ENCODE data around the gene PARD3B. TPM values are rescaled to one million over a fixed set of nuclear protein-coding genes. Genes with fewer than 3 reads are reported as not detected.

PARD3B gene
- total RNA-seq, 4 donors from 2014 or later, result 6.5 to 17.3 (median 12.7) TPM

GRCh38 chr2:205570648-205571047 is 1025.4 kb downstream of the PARD3B start:
- H3K4me3 ChIP-seq (ENCODE audit: low read depth, poor library complexity, severe bottlenecking), result no peak overlapping the region
- intact Hi-C loops (cut with DNase I; ENCODE audit: low total_unique reads), result no loop called here
- no peak for DNase-seq (ENCODE audit: low spot score in 2 of 2)
- TF ChIP-seq POLR2A (IDR thresholded peaks at IDR 0.05) (no peak), CTCF (IDR thresholded peaks at IDR 0.05) (no peak)
- WGBS, 2 donors, result 92 to 95% methylated on average over 6 of the region's 6 CpGs

DNA sequence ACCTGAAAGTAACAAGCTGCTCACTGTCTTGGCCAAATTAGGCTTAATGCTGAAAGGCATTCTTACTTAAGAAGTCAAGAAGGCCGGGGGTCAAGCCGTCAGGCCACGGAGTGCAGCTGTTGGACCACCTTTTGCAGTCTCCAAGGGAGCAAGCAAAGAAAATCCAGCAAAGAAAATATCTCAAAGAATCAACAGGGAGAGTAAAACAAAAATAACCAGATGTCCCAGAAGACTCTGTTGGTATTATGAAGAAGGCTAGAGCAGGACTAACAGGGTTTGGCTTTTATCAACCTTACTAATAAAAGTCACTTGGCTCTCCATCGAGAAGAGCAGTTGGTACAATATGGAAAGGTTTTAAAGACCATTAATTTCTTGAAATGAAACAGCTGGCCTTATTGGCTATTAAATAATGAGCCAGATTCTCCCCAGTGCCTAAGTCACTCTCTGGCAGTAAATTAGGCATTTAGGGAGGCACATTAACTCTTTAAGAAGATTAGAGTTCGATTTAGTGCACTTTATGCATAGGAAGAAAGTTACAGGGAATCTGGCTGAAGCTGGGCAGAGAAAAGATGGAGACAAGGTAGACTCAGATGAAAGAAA is 1026.2 kb downstream of the PARD3B start:
- WGBS, 2 donors, result 69 to 84% methylated on average over 5 of the region's 5 CpGs
- H3K4me3 ChIP-seq (ENCODE audit: low read depth, poor library complexity, severe bottlenecking), result no peak overlapping the region
- DNase-seq (ENCODE audit: low spot score in 2 of 2), result no peak
- TF ChIP-seq POLR2A (IDR thresholded peaks at IDR 0.05), result no peak
- TF ChIP-seq CTCF (IDR thresholded peaks at IDR 0.05), result no peak
- intact Hi-C loops (cut with DNase I; ENCODE audit: low total_unique reads), result no loop called here

DNA sequence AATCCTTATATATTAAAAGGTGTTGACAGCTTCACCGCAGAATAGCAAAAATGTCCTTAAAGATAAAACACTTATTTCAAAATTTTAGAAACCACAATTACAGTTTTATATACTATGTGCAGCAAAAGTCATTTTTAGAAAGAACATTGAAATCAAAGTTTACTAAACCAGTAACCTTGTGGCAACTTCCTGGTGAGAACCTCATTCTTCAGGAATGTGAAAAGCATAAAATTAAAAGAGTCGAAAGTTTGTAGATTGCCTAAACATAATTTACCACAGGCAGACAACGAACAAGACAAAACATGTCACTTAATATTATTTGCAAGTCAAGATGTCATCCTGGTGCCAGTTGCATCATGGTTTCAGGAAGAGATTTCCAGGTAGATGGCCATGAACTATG is 1028.7 kb downstream of the PARD3B start:
- TF ChIP-seq CTCF (IDR thresholded peaks at IDR 0.05), result no peak
- no peak for TF ChIP-seq POLR2A (IDR thresholded peaks at IDR 0.05)
- no peak overlapping the region for H3K4me3 ChIP-seq (ENCODE audit: low read depth, poor library complexity, severe bottlenecking)
- no peak for DNase-seq (ENCODE audit: low spot score in 2 of 2)
- intact Hi-C loops (cut with DNase I; ENCODE audit: low total_unique reads), result no loop called here
- WGBS, 2 donors, result 46 to 53% methylated on average over 3 of the region's 3 CpGs

DNA sequence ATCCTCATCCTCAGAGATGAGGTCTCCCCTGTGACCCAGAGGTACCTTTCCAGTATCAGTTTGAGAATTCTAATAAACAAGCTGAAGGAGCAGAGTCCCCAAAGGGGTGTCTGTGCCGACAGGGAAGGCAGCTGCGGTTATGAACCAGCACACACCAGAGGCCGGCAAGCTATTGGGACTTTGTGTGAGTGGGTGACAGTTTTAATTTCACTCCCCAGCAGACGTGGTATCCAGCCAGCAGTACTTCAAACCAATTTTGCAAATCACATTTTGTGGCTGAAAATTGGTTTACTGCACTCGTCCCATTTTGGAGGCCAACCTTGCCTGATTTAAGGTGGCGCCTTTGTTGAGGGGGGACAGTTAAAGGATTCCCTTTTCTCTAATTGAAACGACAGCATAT is 1034.1 kb downstream of the PARD3B start:
- WGBS, 2 donors, result 86 to 87% methylated on average over 7 of the region's 7 CpGs
- no peak overlapping the region for H3K4me3 ChIP-seq (ENCODE audit: low read depth, poor library complexity, severe bottlenecking)
- intact Hi-C loops (cut with DNase I; ENCODE audit: low total_unique reads), result no loop called here
- TF ChIP-seq CTCF (IDR thresholded peaks at IDR 0.05) (no peak), POLR2A (IDR thresholded peaks at IDR 0.05) (no peak)
- no peak for DNase-seq (ENCODE audit: low spot score in 2 of 2)

DNA sequence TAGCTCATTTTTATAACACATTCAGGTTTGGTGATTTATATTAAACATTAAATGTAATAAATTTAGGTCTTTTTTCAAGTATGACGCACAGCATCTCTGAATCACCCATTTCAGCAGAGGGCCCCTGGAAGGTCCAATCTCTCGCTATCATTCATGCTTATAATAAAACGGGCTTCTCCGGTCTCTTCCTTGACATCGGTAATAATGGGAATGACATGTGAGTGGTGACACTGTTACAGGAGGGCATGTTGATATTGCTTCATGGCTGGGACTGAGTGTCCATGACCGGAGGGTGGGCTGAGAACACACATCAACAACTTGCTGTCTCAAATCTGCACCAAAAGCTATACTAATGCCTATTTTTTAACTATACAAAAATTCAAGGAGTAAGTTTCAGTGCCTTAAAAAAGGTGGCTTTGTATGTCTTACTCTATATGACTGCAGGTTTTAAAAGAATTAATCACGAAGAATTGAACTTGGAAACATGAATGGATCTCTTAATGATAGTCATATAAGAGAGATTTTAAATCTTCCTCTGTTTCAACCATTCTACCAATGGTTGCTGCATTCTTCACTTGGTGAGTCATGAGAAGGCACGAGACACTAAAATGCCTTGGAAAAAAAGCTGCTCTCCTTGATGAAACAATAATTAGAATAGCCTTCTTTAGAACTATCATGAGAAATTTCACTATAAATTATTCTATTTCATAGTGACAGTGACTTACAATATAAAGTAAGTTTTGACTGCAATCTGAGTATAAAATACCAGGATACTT is 1035.1 kb downstream of the PARD3B start:
- intact Hi-C loops (cut with DNase I; ENCODE audit: low total_unique reads), result no loop called here
- no peak for DNase-seq (ENCODE audit: low spot score in 2 of 2)
- WGBS, 2 donors, result 83 to 86% methylated on average over 8 of the region's 8 CpGs
- TF ChIP-seq CTCF (IDR thresholded peaks at IDR 0.05) (no peak), POLR2A (IDR thresholded peaks at IDR 0.05) (no peak)
- H3K4me3 ChIP-seq (ENCODE audit: low read depth, poor library complexity, severe bottlenecking), result no peak overlapping the region

Data from lower leg skin (tissue), 4 donors.